Cardiac muscle cell (in vitro differentiated cells and primary cell): ENCODE results near the gene DNM3. TPM values are rescaled to one million over a fixed set of nuclear protein-coding genes. Genes with fewer than 3 reads are reported as not detected.

ENCODE experiments used
- DNase-seq, 2 donors: peaks; one replicate each; pipeline versions ENCODE4 v3.0.0 to v3.0.0-alpha.2; 2010 to 2017; ENCODE audit warnings: low read depth in 1 of 2, low spot score in 1 of 2
- H3K27ac ChIP-seq: fragments of 200-600 bp; sonication (generic); 2 replicates; pipeline ENCODE4 v1.5.1; 2016
- H3K27me3 ChIP-seq: fragments of 200-600 bp; sonication (generic); 2 replicates; pipeline ENCODE4 v1.6.0; 2016; ENCODE audit warnings: control low read depth
- H3K36me3 ChIP-seq: fragments of 200-600 bp; sonication (generic); 2 replicates; pipeline ENCODE4 v1.5.1; 2016; ENCODE audit warnings: control low read depth
- H3K4me1 ChIP-seq: fragments of 200-600 bp; sonication (generic); 2 replicates; pipeline ENCODE4 v1.8.1; 2017; ENCODE audit warnings: low read depth, mild to moderate bottlenecking, mixed run types
- H3K4me3 ChIP-seq: fragments of 200-600 bp; sonication (generic); 2 replicates; pipeline ENCODE4 v1.5.1; 2016; ENCODE audit warnings: mild to moderate bottlenecking
- H3K9me3 ChIP-seq: fragments of 200-600 bp; sonication (generic); 2 replicates; pipeline ENCODE4 v1.5.1; 2017; ENCODE audit warnings: low read depth, mild to moderate bottlenecking, control low read depth
- CTCF ChIP-seq: IDR thresholded peaks from 2 replicates; pipeline ENCODE4 v1.5.1; 2012; ENCODE audit warnings: low read depth, mild to moderate bottlenecking, low read length
- polyA plus RNA-seq: library from polyadenylated mRNA; unstranded; fragments of >200 nt; fragmentation: Nextera tagmentation; extraction: Ambion mirVana; gene quantifications from 2 replicates; pipeline ENCODE4 v1.2.1, GENCODE V29; 2016
- total RNA-seq: library from RNA; depleted of rRNA; stranded (reverse); fragments of >200 nt; gene quantifications from 2 replicates; pipeline ENCODE4 v1.2.3, GENCODE V29; 2016

Gene DNM3
- total and polyA plus RNA-seq, 2 experiments from 2014 or later = 0.42 TPM; not detected in 1

DNA sequence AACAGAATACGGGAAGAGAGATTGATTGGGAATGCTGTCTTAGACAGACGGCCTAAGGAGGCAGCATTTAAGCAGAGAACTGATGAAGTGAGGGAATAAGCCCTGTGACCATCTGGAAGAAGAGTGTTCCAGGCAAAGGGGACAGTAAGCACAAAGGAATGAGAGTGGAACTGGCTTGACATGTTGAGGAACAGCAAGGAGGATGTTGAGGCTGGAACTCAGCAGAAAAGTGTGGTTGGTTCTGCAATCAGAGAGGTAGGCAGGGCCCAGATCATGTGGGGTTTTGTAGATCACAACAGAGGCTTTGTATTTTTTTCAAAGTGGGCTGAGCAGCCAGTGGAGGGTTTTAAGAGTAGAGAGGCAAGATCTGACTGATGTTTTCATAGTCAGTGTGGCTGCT lies 157.4 kb downstream of the DNM3 start:
- Histone ChIP-seq H3K9me3 (no peaks in the 10 kb centered on the region), H3K36me3 (no peaks in the 10 kb centered on the region), H3K4me3 (no peak overlapping the region), H3K27me3 (no peaks in the 10 kb centered on the region), H3K27ac (no peak overlapping the region), H3K4me1 (no peaks in the 10 kb centered on the region)
- TF ChIP-seq CTCF = no peak
- no peak for DNase-seq

GRCh38 chr1:171999756-172000155 lies 158.5 kb downstream of the DNM3 start:
- Histone ChIP-seq H3K4me1 (no peaks in the 10 kb centered on the region), H3K9me3 (no peaks in the 10 kb centered on the region), H3K36me3 (no peaks in the 10 kb centered on the region), H3K4me3 (no peak overlapping the region), H3K27me3 (no peaks in the 10 kb centered on the region), H3K27ac (no peak overlapping the region)
- DNase-seq = no peak
- TF ChIP-seq CTCF = no peak

DNA sequence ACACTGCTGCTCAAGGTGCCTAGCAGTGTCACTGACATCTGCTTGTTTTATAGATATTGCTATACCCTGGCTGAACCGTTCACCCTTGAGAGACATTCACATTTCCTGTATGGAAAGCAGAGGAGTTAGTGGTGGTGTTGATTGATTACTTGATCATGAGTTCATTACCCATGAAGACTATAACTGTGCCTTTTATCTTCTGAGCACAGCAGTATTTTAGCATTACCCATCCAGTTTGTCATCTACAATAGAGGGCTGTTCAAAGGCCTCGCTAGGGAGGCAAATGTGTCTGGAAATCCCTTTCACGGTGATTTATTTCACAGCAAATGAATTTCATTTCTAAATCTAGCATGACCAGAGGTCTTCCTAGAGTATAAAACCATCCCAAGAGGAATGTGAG lies 160.0 kb downstream of the DNM3 start:
- Histone ChIP-seq H3K27ac (no peak overlapping the region), H3K36me3 (no peaks in the 10 kb centered on the region), H3K9me3 (no peaks in the 10 kb centered on the region), H3K27me3 (no peaks in the 10 kb centered on the region), H3K4me1 (no peaks in the 10 kb centered on the region), H3K4me3 (no peak overlapping the region)
- TF ChIP-seq CTCF = no peak
- DNase-seq = no peak

DNA sequence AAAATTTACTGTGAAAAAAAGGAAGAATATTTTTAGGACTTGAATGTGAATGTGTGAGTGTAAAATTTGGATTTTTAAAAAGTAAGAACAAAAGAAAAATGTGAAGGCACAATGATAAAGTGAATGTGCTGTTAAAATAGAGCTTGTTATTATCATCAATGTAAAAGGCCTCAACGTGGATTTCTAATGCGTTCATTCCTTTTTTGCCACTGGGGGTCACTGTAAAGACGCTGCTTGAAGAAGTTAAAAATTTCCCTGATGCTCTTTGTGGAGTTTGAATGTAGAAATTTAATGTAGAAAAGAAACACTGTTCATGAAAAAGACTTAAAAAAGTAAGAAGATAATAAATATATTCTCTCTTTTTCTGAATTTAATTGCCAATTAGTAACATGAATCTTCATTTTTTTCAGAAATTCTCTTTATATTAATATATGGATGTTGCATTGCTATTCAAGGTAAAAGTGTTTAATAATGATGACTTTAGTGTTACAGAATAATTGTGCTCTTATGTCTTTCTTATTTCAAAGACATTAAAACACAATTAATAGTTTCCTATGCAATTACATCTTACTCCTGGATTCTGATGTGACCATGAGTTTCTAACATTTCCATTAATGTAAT lies 161.5 kb downstream of the DNM3 start:
- peak; percentile 80 for TF ChIP-seq CTCF
- DNase-seq = peak; percentile 45 to 82
- no peak overlapping the region for H3K4me3 ChIP-seq
- no peaks in the 10 kb centered on the region for H3K36me3 ChIP-seq
- no peak overlapping the region for H3K27ac ChIP-seq
- no peaks in the 10 kb centered on the region for H3K9me3 ChIP-seq
- H3K4me1 ChIP-seq = no peaks in the 10 kb centered on the region
- no peaks in the 10 kb centered on the region for H3K27me3 ChIP-seq

GRCh38 chr1:172003766-172004530 lies 162.7 kb downstream of the DNM3 start:
- no peak overlapping the region for H3K27ac ChIP-seq
- TF ChIP-seq CTCF = no peak

More at GRCh38 chr1:172003766-172004530, 162.7 kb downstream of the DNM3 start:
- Histone ChIP-seq H3K36me3 (no peaks in the 10 kb centered on the region), H3K4me1 (no peaks in the 10 kb centered on the region), H3K4me3 (no peak overlapping the region), H3K9me3 (no peaks in the 10 kb centered on the region), H3K27me3 (no peaks in the 10 kb centered on the region)
- DNase-seq = peak in 1 of 2 donors; percentile 40
